Activated CD8-positive, alpha-beta memory T cell treated with anti-CD3 and anti-CD28 coated beads, Interleukin-2, amount 50 U/mL, for 4 hours (primary cell): Measurements from ENCODE around the gene ADGRB2.

Experiments used
- DNase-seq: peaks from one replicate; pipeline ENCODE4 v3.0.0-alpha.2; 2020

ADGRB2 gene, protein sequence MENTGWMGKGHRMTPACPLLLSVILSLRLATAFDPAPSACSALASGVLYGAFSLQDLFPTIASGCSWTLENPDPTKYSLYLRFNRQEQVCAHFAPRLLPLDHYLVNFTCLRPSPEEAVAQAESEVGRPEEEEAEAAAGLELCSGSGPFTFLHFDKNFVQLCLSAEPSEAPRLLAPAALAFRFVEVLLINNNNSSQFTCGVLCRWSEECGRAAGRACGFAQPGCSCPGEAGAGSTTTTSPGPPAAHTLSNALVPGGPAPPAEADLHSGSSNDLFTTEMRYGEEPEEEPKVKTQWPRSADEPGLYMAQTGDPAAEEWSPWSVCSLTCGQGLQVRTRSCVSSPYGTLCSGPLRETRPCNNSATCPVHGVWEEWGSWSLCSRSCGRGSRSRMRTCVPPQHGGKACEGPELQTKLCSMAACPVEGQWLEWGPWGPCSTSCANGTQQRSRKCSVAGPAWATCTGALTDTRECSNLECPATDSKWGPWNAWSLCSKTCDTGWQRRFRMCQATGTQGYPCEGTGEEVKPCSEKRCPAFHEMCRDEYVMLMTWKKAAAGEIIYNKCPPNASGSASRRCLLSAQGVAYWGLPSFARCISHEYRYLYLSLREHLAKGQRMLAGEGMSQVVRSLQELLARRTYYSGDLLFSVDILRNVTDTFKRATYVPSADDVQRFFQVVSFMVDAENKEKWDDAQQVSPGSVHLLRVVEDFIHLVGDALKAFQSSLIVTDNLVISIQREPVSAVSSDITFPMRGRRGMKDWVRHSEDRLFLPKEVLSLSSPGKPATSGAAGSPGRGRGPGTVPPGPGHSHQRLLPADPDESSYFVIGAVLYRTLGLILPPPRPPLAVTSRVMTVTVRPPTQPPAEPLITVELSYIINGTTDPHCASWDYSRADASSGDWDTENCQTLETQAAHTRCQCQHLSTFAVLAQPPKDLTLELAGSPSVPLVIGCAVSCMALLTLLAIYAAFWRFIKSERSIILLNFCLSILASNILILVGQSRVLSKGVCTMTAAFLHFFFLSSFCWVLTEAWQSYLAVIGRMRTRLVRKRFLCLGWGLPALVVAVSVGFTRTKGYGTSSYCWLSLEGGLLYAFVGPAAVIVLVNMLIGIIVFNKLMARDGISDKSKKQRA (N-terminal part only)

DNA sequence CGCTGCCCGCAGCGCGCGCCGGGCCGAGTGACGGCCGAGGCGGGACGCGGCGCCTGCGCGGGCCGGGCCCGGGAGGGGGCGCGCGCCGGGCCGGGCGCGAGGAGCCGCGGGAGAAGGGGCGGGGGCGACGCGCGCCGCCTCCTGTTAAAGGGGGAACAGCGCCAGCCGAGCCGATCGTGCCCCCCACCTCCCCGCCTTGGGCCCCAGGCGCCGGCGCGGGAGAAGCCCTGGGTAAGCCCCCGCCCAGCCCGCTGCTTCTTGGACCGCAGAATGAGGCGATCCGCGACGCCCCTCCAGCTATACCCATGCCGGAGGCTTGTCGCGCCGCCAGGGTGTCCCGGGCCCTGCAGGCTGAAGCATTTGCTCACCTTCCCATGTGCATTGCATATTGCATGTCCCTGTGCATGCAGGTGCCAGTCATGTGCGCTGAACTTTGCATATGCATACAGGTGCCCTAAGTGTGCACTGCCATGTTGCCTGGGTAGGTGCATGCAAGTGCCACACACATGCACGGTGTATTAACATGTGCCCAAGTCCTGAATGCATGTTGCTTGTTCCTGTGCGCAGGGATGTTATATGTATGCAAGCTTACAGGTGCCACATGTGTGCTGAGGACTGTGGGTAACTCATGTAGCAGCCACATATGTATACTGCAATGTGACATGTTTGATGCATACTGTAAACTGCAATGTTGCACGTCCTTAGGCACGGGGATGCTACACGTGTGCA lies at the start of gene ADGRB2:
Gene ADGRB2, minus strand, starts transcription at position 29 of the 729 bp plus-strand sequence. CDS start 7,119 bp downstream, outside the sequence.
- DNase-seq = peak; percentile 33

DNA sequence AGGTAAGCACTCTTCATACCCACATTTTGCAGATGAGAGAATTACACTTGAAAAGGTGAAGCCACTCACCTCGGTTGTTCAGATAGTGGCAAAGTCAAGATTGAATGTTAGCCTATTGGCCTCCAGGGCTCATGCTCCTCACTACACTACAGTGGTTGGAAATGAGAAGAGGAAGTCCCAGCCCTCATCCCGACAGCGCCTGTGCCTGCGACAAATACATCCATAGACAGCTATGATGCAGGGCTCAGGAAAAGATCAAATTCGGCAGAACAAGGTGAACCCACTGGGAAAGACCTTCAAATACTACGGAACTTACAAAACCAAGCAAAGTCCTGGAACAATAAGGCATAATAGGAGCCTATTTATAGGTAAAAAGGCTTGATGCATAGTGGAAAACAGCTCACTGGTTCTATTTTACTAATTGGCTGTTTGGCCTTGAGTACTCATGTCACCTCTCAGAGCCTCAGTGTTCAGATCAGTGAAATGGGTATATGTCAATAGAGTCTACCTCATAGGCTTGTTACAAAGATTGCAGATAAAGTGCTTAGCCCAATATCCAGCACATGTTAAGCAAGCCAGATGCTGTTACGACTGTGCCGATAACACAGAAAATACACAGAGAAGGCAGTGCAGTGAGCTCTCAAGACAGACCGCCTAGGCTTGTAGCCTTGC lies 48.2 kb upstream of the ADGRB2 start:
- DNase-seq = no peak

DNA sequence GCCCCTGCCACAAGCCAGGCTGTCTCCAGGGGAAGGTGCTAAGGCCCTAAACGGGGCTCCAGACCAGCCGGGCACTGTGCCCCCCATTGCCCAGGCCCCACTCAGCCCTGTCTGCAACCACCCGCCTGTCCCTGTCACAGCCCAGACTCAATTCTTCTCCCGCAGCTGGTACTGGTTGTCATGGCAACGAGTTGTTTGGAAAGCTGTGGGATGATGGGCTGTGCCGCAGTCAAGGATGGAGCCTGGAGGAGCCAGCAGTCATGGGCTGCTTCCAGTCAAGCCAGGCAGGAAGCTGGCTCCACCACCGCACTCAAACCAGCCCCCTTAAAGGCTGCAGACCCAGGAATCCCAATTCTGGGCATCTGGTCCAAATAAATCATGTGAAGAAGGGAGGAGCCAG lies 47.5 kb upstream of the ADGRB2 start:
- no peak for DNase-seq

DNA sequence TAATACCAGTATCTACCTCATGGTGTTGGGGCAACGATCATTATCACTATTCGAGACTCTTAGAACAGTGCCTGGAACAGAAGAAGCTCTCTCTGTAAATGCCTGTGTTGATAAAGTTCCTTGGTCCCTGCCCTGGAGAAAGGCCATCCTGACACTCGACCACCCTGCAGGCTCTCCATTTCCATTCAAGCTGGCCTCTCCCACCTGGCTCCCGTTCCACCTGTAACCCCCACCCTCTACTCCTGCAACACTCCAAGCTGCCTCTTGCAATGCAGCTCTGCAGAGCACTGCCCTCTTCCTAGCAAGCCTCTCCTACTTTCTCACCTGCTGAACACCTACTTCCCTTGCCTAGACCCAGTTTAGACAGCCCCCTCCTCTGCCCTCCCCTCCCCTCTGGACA lies 45.6 kb upstream of the ADGRB2 start:
- no peak for DNase-seq

DNA sequence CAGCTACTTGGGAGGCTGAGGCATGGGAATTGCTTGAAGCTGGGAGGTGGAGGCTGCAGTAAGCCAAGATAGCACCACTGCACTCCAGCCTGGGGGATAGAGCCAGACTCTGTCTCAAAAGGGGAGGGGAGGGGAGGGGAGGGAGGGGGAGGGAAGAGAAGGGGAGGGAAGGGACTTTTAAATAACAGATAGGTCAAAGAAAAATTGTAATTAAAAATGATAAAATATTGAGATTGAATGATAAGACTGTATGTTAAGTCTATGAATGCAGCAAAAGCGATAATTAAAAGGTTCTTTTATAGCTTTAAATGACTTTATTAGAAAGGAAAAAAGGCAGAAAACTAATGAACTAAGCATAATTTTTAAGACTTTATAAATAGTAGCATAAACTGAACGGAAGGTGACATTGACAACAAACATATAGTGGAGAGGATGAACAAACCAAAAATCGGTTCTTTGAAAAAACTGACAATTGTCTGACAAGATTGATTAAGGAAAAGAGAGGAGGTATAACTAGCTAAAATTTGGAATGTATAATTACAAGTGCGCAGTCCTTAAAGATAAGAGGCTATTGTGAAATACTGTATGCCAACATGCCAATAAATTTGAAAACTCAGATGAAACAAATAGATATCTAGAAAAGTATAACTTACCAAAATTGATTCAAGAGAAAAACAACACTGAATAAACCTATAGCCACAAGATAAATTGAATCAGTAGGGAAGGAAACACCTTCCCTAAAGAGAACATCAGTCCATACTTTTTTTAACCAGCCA lies 43.3 kb upstream of the ADGRB2 start:
- no peak for DNase-seq

DNA sequence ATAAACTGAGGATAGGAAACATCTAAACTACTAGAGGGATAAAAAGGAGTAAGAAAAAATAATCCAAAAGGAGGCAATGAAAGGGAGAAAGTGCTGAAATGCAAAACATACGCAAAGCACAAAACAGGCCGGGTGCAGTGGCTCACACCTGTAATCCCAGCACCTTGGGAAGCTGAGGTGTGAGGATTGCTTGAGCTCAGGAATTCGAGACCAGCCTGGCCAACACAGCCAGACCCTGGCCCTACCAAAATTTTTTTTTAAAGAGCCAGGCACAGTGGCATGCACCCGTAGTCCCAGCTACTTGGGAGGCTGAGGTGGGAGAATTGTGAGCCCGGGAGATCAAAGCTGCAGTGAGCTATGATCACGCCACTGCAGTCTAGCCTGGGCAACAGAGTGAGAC lies 41.2 kb upstream of the ADGRB2 start:
- no peak for DNase-seq

DNA sequence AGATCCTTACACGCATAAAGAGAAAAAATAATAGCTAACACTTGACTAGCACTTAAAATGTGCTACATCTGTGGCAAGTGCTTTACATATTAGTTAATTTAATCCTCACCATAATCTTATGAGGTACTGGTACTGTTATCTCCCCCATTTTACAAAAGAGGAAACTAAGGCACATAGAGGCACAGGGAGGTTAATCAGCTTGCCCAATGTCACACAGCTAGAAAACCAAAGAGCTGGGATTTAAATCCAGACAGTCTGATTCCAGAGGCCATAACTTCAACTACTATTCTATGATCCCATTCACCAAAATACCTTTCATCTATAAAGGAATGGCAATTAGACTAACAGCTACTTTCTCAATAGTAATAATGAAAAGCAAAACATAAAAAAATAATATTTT lies 40.0 kb upstream of the ADGRB2 start:
- no peak for DNase-seq

DNA sequence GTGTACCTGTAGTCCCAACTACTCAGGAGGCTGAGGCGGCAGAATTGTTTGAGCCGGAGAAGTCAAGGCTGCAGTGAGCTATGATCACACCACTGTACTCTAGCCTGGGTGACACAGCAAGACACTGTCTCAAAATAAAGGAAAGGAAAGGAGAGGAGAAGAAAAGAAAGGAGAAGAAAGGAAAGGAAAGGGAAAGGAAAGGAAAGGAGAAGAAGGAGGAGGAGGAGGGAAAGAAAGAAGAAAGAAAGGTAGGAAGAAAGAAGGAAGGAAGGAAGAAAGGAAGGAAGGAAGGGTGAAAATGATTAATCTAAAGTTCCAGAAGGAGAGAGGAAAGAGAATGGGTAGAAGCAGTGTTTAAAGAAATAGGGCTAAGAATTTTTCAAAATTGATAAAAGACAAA lies 39.5 kb upstream of the ADGRB2 start:
- no peak for DNase-seq

DNA sequence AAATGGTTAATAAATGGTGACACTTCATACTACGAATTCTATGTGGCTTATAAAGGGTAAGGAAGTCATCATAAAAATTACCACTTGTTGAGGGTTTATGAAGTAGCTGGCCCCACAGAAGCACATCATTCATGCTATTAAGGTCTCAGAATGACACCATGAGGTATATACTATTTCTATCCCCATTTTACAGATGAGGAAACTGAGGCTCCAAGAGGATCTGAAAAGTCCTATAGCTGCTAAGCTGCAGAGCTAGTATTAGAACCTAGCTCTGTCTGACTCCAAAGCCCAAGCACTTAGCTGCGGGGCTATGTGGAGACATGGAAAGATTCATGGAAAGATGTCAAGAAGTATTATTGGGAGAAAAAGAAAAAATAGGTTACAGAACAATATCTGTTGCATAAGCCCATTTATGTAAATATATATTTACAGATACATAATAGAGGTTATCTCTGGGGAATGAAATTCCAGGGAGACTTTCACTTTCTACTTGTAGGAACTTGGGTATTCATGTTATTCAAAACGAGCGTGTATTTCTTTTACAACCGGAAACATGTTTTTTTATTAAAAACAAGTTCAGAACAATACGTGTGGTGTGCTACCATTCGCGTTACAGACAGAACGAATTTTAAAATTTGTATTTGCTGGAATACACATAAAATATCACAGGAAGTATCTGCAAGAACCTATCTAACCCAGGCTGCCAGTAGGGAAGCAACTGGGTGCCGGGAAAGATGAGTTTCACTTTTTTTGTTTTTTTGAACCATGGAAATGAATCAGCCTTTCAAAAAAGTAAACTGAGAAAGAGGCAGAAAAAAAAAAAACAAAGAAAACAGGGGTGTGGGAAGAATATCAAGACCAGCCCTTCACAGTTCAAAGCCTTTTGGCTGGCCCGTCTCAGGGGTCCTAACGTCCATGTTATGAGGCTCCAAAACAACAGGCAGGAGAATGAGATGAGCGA lies 38.3 kb upstream of the ADGRB2 start:
- no peak for DNase-seq

DNA sequence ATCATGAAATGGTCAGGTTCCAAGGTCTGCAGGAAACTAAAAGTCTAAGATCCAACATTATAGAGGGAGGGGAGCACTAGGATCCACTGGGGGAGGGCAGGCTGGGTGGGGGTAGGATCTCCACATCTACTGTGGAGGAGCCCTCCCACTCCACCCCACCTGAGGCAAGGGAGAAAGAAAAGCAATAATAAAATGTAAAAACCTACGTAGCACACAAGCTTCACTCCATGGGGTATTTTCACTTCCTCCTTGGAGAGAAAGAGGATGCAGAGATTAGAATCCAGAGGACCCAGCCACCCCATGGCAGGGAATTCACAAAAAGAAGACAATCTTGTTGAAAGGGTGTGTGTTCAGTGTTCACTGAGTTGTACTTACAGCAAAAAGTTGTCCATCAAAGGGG lies 37.3 kb upstream of the ADGRB2 start:
- DNase-seq = no peak

DNA sequence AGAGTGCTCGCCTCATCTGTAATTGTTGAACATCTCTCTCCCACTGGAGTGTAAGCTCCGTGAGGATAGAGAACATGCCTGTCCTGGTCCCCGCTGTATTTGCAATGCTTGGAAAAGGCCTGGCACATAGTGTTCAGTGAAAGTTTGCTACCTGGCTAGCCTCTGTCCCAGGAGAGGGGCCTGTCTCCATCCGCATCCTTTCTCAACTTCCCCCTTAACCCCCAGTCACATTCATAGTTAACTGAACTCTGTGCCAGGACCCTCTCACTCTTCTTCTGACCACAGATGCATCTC lies 36.5 kb upstream of the ADGRB2 start:
- DNase-seq = no peak

DNA sequence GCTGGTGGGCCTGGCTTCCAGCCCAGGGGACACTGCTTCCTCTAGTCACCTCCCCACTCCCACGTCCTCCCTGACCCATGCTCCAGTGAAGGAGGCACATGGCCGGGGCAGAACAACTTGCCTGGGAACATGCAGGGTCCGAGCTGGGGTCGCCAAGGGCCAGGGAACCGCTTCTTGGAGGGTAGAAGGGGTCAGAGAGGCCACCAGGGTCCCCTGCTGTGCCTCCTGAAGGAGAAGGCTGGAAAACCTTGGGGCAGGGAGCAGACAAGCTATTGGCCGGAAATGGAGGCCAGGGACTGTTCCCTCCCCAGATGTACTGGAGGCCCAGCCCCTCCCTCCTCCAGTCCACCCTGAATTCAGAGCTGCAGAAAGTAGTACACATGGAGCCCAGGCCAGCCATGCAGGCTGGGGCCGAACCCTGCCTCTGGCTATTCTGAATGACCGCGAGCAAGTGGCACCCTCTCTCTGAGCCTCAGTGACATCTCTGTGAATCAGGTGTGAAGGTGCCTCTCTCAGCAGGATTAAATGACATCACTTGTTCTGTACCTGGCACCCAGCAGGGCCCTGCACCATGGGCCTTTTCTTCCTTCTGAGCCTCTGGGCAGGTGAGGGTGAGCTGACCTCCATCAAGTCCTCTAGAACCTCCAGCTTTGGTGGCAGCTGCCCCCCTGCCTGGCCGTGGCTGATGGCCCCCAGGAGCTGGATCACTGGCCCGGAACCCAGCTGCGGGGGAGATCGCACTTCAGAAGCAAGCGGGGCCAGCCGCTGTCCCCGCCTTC lies 35.9 kb upstream of the ADGRB2 start:
- DNase-seq = no peak

DNA sequence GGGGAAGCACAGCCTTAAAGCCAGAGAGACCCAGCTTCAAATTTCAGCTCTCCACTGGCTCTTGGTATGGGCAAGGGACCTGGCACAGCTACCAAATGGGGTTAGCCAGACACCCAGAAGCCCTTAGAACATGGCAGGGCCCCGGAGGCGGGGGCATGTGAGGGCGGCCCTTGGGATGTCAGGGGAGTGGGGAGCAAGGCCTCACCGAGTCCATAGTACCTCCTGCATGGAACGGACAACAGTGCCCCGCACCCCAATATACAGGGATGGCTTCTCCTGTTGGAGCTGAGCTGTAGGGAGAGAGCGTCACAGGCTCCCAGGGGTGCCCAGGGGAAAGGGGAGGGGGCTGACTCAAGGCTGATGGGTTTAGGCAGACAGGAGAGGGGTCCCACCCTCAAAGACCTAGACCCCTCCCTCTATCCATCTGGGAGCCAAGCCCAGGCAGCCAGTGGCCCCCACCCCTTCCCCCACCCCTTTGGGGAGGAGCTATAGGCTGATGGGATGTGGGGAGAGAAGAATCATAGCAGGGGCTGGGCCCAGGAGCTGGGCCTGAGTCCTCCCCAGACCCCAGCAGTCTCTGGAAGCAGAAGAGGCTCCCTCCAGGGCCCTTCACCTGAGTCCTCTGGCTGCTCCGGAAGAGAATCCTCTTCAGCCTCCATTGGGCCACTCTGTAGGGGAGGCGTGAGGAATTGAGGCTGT lies 35.2 kb upstream of the ADGRB2 start:
- no peak for DNase-seq

DNA sequence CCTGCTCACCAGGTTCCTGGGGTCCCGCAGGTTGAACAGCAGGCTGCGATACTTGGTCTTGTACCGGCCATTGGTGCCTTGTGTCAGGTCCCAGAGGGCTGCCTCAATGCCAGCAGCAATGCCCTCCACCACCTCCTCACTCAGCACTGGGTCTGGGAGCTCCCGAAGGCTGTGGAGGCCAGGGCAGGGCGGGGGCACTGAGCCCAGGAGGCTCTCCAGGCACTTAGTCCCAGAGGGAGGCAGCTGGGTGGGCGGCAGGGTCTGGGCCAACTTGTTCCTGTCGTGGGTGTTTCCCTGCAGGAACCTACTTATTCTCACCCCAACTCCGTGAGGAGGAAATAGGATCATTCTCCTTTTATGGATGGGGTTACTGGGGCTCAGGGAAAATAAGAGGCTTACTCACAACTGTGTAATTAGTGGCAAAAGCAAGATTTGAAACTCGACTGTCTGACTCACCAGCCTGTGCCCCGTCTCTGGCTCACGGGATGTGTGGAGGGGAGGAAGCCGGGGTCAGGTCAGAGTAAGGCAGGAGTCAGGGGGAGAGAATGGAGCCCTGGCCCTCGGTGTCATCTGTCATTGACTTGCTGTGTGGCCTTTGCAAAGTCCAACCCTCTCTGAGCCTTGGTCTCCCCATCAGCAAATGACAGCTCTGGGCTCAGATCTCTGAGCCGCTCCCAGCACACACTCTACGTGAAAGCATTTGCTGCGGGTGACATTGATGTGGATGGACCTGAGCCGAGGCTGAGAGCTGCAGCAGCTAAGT lies 34.5 kb upstream of the ADGRB2 start:
- no peak for DNase-seq

DNA sequence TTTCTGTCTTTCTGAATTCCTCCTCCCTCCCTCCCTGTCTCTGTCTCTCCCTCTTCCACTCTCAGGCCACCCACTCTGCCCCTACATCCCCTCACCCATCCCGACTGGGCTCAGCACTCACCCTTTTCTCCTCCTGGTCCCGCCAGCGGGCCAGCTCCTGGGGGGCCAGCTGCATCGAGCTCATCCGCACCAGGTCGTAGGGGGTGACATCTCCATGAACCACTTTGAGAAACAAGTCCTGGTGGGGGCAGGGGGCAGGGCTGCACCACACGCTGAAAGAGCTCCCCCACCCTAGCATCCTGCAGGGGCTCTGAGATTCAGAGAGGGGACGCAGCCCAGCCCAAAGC lies 33.9 kb upstream of the ADGRB2 start:
- no peak for DNase-seq

DNA sequence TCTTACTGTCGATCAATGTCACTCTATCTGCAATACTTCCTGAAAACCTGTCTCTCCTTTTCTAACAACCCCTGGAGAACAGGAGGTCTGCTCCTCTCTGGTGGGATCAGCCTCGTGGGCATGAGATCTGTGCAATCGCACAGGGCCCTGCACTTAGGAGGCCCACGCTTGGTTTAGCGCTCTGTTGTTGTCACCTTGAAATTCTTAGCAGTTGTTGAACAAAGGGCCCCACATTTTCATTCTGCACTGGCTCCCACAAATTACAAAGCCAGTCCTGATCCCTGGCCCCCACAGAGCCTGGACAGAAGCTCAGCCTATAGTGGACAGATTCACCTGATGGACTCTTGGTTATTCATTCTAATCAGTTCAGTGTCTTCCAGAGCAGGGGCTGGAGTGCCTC lies 33.1 kb upstream of the ADGRB2 start:
- DNase-seq = no peak

DNA sequence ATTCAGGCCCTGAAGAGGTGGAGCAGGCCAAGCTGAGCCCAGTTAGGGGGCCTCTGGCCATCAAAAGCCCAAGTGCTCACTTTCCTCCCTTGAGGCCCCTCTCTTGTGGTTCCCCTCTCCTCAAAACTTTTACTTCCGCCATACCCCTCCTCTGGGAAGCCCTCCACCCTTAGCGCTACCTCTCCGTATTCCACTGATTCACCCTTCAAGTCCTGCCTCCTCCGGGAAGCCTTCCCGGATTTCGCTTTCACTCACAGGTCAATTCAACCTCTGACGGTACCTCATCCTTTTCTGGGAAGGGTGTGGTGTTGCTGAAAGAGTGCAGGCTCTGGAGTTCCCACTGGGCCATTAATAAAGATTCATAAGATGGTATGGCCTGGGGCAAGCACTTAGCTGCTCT lies 32.6 kb upstream of the ADGRB2 start:
- DNase-seq = no peak
